A549 (cell line): Measurements from ENCODE around the gene ARMS2. TPM values are rescaled to one million over a fixed set of nuclear protein-coding genes. Genes with fewer than 3 reads are reported as not detected.

Experiments
- ATAC-seq, 2 experiments: fragments of 200-7000 bp in 1 of 2; fragments of >200 bp in 1 of 2; cut with Nextera tagmentation in 1 of 2; cut with Tn5 transposase in 1 of 2; 3 replicates each; pipeline versions ENCODE4 v1.8.0 to v1.9.1; 2018 to 2020; ENCODE audit warnings: mild to moderate bottlenecking in 1 of 2, moderate library complexity in 1 of 2
- CTCF ChIA-PET: fragments of 300-600 bp; sonication (Branson Sonifier 250); formaldehyde crosslinking; extraction: SDS; loops from one replicate; lab custom pipeline; 2021; ENCODE audit warnings: antibody characterized with exemption, inconsistent platforms; lab: Yijun Ruan, JAX
- POLR2A ChIA-PET: fragments of 350-600 bp; formaldehyde crosslinking; extraction: SDS; loops from one replicate; lab custom pipeline; 2021; ENCODE audit warnings: antibody characterized with exemption, inconsistent platforms; lab: Yijun Ruan, JAX
- DNase-seq, 2 experiments: peaks; one replicate each; pipeline versions ENCODE4 v3.0.0 to v3.0.0-alpha.2; 2011 to 2016; ENCODE audit warnings: low read depth in 1 of 2, low spot score in 1 of 2
- FAIRE-seq: peaks from 2 replicates; lab custom pipeline; 2011; peaks lifted over from hg19 to GRCh38; lab: Jason Lieb, UNC
- H3K27ac ChIP-seq, 2 experiments: fragments of >200 bp; sonication (Bioruptor Twin); formaldehyde crosslinking; 3 replicates each; pipeline ENCODE4 v1.5.1; 2016 to 2017
- H3K4me1 ChIP-seq: fragments of >200 bp; sonication (Bioruptor Twin); formaldehyde crosslinking; 3 replicates; pipeline ENCODE4 v1.6.1; 2016
- H3K4me2 ChIP-seq: fragments of >200 bp; sonication (Bioruptor Twin); formaldehyde crosslinking; 3 replicates; pipeline ENCODE4 v1.6.1; 2016
- H3K4me3 ChIP-seq: fragments of >200 bp; sonication (Bioruptor Twin); formaldehyde crosslinking; 3 replicates; pipeline ENCODE4 v1.5.1; 2016
- H3K9me3 ChIP-seq: fragments of >200 bp; sonication (Bioruptor Twin); formaldehyde crosslinking; 3 replicates; pipeline ENCODE4 v1.6.1; 2016
- CBX2 ChIP-seq: fragments of 200-600 bp; sonication (generic); IDR thresholded peaks from 2 replicates; pipeline ENCODE4 v1.6.1; 2016; ENCODE audit warnings: low read depth, mild to moderate bottlenecking, borderline replicate concordance
- CBX8 ChIP-seq: fragments of 200-600 bp; sonication (generic); IDR thresholded peaks from 2 replicates; pipeline ENCODE4 v1.6.1; 2016
- CHD4 ChIP-seq: fragments of 200-600 bp; sonication (generic); IDR thresholded peaks from 2 replicates; pipeline ENCODE4 v1.6.1; 2016; ENCODE audit warnings: antibody characterized with exemption, mild to moderate bottlenecking, borderline replicate concordance
- E2F6 ChIP-seq: IDR thresholded peaks from 2 replicates; pipeline ENCODE4 v1.6.1; 2012; ENCODE audit warnings: low read depth, borderline replicate concordance
- EP300 ChIP-seq, 2 experiments: fragments of >200 bp; sonication (Bioruptor Twin); formaldehyde crosslinking; IDR thresholded peaks; 2 replicates in 1 of 2; 3 replicates in 1 of 2; pipeline ENCODE4 v1.6.1; 2016 to 2017
- FOSB ChIP-seq: fragments of 250-450 bp; sonication (Bioruptor Pico); IDR thresholded peaks from 2 replicates; pipeline ENCODE4 v1.5.0; 2020; ENCODE audit warnings: mild to moderate bottlenecking, moderate library complexity
- FOXS1 ChIP-seq: fragments of 250-450 bp; sonication (Bioruptor Pico); IDR thresholded peaks from 2 replicates; pipeline ENCODE4 v1.5.0; 2020; ENCODE audit warnings: mild to moderate bottlenecking, moderate library complexity
- HEYL ChIP-seq: fragments of 250-450 bp; sonication (Bioruptor Pico); IDR thresholded peaks from 2 replicates; pipeline ENCODE4 v1.8.0; 2021; ENCODE audit warnings: mild to moderate bottlenecking, moderate library complexity
- HOXA7 ChIP-seq: fragments of 250-450 bp; sonication (Bioruptor Pico); IDR thresholded peaks from 2 replicates; pipeline ENCODE4 v1.5.0; 2020; ENCODE audit warnings: mild to moderate bottlenecking, moderate library complexity
- HOXB13 ChIP-seq: fragments of 250-450 bp; sonication (Bioruptor Pico); IDR thresholded peaks from 2 replicates; pipeline ENCODE4 v1.5.0; 2020; ENCODE audit warnings: low read depth, mild to moderate bottlenecking, moderate library complexity
- MAZ ChIP-seq: fragments of 150-350 bp; IDR thresholded peaks from 2 replicates; pipeline ENCODE4 v1.6.1; 2014; ENCODE audit warnings: antibody characterized with exemption, low read depth, low read length, borderline replicate concordance
- MYC ChIP-seq: IDR thresholded peaks from 2 replicates; pipeline ENCODE4 v1.6.1; 2012; ENCODE audit warnings: mild to moderate bottlenecking, inconsistent platforms, low read length, improper control_type of control experiment, borderline replicate concordance
- NR3C1 ChIP-seq: fragments of >200 bp; sonication (Bioruptor Twin); formaldehyde crosslinking; IDR thresholded peaks from 3 replicates; pipeline ENCODE4 v1.6.1; 2017
- RFX5 ChIP-seq: fragments of 450-650 bp; IDR thresholded peaks from 2 replicates; pipeline ENCODE4 v1.7.1; 2014; ENCODE audit warnings: antibody characterized with exemption, mild to moderate bottlenecking, moderate library complexity
- TFCP2L1 ChIP-seq: fragments of 250-450 bp; sonication (Bioruptor Pico); IDR thresholded peaks from 2 replicates; pipeline ENCODE4 v1.5.0; 2021; ENCODE audit warnings: mild to moderate bottlenecking
- WGBS: methylation state at CpG from one replicate; pipeline ENCODE4 v1.1.6; 2017; ENCODE audit errors: missing lambda C conversion rate; 5-methylcytosine and 5-hydroxymethylcytosine counted together
- polyA plus RNA-seq, 4 experiments: library from polyadenylated mRNA; depleted of rRNA in 3 of 4; stranded (reverse); fragments of >200 nt; fragmentation: RNase III in 1 of 4; extraction: RNeasy Plus Mini Kit Qiagen cat#74134 plus additional on column Dnase treatment in 1 of 4; gene quantifications; 2 replicates in 3 of 4; 3 replicates in 1 of 4; pipeline ENCODE4 v1.2.3, GENCODE V29; 2011 to 2017
- TF ChIP-seq, protein P1 (sequence below): IDR thresholded peaks from 2 replicates; pipeline ENCODE4 v1.6.1; 2012
- TF ChIP-seq, protein P2 (sequence below): fragments of >200 bp; sonication (Bioruptor Twin); formaldehyde crosslinking; IDR thresholded peaks from 3 replicates; pipeline ENCODE4 v1.5.1; 2016
- TF ChIP-seq, protein P3 (sequence below): IDR thresholded peaks from 2 replicates; pipeline ENCODE4 v1.6.1; 2012

Gene ARMS2
- polyA plus RNA-seq, 2 of the 4 experiments (the other 2 are of a cell fraction): not detected

- ChIA-PET POLR2A (no interaction called here), CTCF (interaction anchor here (1.0 to 1.1 kb wide), 2 partner anchors 17 to 165 kb away, joined by 3 read pairs; no protein-coding TSS in a partner anchor)
- TF ChIP-seq HEYL: no peak
- no peak for TF ChIP-seq MAZ
- TF ChIP-seq CHD4: no peak
- TF ChIP-seq NR3C1: no peak
- no peak for TF ChIP-seq HOXB13 (CRISPR knock-in tag)
- TF ChIP-seq, protein P1, sequence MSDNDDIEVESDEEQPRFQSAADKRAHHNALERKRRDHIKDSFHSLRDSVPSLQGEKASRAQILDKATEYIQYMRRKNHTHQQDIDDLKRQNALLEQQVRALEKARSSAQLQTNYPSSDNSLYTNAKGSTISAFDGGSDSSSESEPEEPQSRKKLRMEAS: no peak
- TF ChIP-seq CBX2: no peak
- no peak for TF ChIP-seq EP300 (IDR thresholded peaks at IDR 0.05)
- TF ChIP-seq, protein P2, sequence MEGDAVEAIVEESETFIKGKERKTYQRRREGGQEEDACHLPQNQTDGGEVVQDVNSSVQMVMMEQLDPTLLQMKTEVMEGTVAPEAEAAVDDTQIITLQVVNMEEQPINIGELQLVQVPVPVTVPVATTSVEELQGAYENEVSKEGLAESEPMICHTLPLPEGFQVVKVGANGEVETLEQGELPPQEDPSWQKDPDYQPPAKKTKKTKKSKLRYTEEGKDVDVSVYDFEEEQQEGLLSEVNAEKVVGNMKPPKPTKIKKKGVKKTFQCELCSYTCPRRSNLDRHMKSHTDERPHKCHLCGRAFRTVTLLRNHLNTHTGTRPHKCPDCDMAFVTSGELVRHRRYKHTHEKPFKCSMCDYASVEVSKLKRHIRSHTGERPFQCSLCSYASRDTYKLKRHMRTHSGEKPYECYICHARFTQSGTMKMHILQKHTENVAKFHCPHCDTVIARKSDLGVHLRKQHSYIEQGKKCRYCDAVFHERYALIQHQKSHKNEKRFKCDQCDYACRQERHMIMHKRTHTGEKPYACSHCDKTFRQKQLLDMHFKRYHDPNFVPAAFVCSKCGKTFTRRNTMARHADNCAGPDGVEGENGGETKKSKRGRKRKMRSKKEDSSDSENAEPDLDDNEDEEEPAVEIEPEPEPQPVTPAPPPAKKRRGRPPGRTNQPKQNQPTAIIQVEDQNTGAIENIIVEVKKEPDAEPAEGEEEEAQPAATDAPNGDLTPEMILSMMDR: no peak
- TF ChIP-seq, protein P3, sequence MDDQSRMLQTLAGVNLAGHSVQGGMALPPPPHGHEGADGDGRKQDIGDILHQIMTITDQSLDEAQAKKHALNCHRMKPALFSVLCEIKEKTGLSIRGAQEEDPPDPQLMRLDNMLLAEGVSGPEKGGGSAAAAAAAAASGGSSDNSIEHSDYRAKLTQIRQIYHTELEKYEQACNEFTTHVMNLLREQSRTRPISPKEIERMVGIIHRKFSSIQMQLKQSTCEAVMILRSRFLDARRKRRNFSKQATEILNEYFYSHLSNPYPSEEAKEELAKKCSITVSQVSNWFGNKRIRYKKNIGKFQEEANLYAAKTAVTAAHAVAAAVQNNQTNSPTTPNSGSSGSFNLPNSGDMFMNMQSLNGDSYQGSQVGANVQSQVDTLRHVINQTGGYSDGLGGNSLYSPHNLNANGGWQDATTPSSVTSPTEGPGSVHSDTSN: no peak
- TF ChIP-seq TFCP2L1 (CRISPR knock-in tag): no peak
- no peak for TF ChIP-seq FOSB (CRISPR knock-in tag)
- no peak for TF ChIP-seq FOXS1
- Histone ChIP-seq H3K9me3 (no peaks in the 10 kb centered on the region), H3K4me1 (peaks cover 12% of the 10 kb centered on the region), H3K27ac (no peak overlapping the region), H3K4me3 (no peak overlapping the region), H3K4me2 (no peak overlapping the region)
- no peak for ATAC-seq
- 80% methylated on average over 15 of the region's 15 CpGs for WGBS
- DNase-seq: no peak
- FAIRE-seq: no peak
Measured at GRCh38 chr10:122474131-122474818, 19.8 kb downstream of the ARMS2 start.

GRCh38 chr10:122475100-122475499 lies 20.6 kb downstream of the ARMS2 start:
- POLR2A ChIA-PET: no interaction called here
- Histone ChIP-seq H3K4me3 (no peak overlapping the region), H3K4me2 (no peak overlapping the region), H3K9me3 (no peaks in the 10 kb centered on the region), H3K27ac (no peak overlapping the region), H3K4me1 (peaks cover 4% of the 10 kb centered on the region)
- CTCF ChIA-PET: interaction anchor here (0.7 to 1.1 kb wide), 3 partner anchors 11 to 166 kb away, joined by 3 read pairs; no protein-coding TSS in a partner anchor
- DNase-seq (no peak), FAIRE-seq (no peak), ATAC-seq (no peak; a peak in 1 of 6 replicates)
- no peak for TF ChIP-seq HOXA7
- 82% methylated on average over 12 of the region's 12 CpGs for WGBS

GRCh38 chr10:122475591-122476332 lies 21.3 kb downstream of the ARMS2 start:
- H3K4me3 ChIP-seq: no peak overlapping the region
- TF ChIP-seq RFX5: no peak
- TF ChIP-seq MYC: no peak
- no peak for TF ChIP-seq CBX8
- no peak for TF ChIP-seq HEYL
- TF ChIP-seq E2F6: no peak
- ATAC-seq (no peak), FAIRE-seq (no peak), DNase-seq (no peak)
- H3K4me2 ChIP-seq: no peak overlapping the region
- peaks cover 3% of the 10 kb centered on the region; the same call in 1 of the 3 replicates for H3K4me1 ChIP-seq
- H3K27ac ChIP-seq: no peak overlapping the region
- CTCF ChIA-PET: interaction anchor here (0.7 to 1.1 kb wide), 2 partner anchors 11 to 18 kb away, joined by 3 read pairs; no protein-coding TSS in a partner anchor
- POLR2A ChIA-PET: no interaction called here
- 81% methylated on average over 16 of the region's 16 CpGs for WGBS
- H3K9me3 ChIP-seq: no peaks in the 10 kb centered on the region
